Measurements from ENCODE around the gene SNRNP35. TPM values are rescaled to one million over a fixed set of nuclear protein-coding genes. Genes with fewer than 3 reads are reported as not detected.

SNRNP35 gene
- total RNA-seq, 1 donor from 2014 or later, result 22.1 TPM

DNA sequence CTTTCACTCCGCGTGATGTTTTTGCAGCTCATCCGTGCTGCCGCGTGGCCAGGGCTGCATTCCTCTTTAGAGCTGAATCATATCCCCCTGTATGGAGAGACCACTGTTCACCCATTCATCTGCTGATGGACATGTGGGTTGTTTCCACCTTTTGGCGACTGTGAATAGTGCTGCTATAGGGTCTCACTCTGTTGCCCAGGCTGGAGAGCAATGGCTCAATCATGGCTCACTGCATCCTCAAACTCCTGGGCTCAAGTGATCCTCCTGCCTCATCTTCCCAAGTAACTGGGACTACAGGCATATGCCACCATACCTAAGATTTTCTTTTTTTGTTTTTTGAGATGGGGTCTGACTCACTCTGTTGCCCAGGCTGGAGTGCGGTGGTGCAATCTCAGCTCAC lies 39.1 kb downstream of the SNRNP35 start:
- H3K9me3 Mint-ChIP-seq, result no peaks in the 10 kb centered on the region
- DNase-seq (ENCODE audit: extremely low spot score, unreplicated experiment), result no peak
- peaks cover 21% of the 10 kb centered on the region for H3K36me3 Mint-ChIP-seq
- no peaks in the 10 kb centered on the region for H3K27me3 Mint-ChIP-seq
- no peak overlapping the region for H3K27ac Mint-ChIP-seq
- TF ChIP-seq, protein P1, sequence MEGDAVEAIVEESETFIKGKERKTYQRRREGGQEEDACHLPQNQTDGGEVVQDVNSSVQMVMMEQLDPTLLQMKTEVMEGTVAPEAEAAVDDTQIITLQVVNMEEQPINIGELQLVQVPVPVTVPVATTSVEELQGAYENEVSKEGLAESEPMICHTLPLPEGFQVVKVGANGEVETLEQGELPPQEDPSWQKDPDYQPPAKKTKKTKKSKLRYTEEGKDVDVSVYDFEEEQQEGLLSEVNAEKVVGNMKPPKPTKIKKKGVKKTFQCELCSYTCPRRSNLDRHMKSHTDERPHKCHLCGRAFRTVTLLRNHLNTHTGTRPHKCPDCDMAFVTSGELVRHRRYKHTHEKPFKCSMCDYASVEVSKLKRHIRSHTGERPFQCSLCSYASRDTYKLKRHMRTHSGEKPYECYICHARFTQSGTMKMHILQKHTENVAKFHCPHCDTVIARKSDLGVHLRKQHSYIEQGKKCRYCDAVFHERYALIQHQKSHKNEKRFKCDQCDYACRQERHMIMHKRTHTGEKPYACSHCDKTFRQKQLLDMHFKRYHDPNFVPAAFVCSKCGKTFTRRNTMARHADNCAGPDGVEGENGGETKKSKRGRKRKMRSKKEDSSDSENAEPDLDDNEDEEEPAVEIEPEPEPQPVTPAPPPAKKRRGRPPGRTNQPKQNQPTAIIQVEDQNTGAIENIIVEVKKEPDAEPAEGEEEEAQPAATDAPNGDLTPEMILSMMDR (conservative IDR thresholded peaks at IDR 0.05), result no peak
- peaks cover 6% of the 10 kb centered on the region for H3K4me1 Mint-ChIP-seq (ENCODE audit: unreplicated experiment)
- no peak overlapping the region for H3K4me3 Mint-ChIP-seq

GRCh38 chr12:123498126-123498825 lies 40.3 kb downstream of the SNRNP35 start:
- TF ChIP-seq, protein P1 (conservative IDR thresholded peaks at IDR 0.05), result no peak
- Mint-ChIP-seq H3K9me3 (no peaks in the 10 kb centered on the region), H3K27me3 (no peaks in the 10 kb centered on the region), H3K36me3 (peaks cover 24% of the 10 kb centered on the region), H3K4me3 (no peak overlapping the region), H3K27ac (no peak overlapping the region), H3K4me1 (ENCODE audit: unreplicated experiment) (peaks cover 4% of the 10 kb centered on the region)
- no peak for DNase-seq (ENCODE audit: extremely low spot score, unreplicated experiment)

DNA sequence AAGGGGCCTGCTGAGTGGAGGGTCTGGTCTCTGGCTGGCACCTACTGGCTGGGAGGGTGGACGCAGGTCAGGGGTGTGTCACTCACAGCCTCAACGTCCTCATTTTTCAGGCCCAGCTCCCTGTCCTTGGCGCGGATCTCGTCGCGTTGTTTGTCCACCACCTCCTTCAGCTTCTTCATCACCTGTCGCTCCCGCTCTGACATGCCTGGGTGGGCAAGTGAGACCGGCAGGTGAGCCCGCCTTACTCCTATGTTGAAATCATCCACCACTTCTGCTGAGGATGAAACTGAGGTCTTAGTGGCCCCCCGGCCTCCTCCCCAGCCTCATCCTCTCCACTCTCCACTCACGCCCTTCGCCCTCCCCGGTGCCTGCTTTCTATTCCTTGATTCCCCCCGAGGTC lies 41.4 kb downstream of the SNRNP35 start:
- DNase-seq (ENCODE audit: extremely low spot score, unreplicated experiment), result no peak

DNA sequence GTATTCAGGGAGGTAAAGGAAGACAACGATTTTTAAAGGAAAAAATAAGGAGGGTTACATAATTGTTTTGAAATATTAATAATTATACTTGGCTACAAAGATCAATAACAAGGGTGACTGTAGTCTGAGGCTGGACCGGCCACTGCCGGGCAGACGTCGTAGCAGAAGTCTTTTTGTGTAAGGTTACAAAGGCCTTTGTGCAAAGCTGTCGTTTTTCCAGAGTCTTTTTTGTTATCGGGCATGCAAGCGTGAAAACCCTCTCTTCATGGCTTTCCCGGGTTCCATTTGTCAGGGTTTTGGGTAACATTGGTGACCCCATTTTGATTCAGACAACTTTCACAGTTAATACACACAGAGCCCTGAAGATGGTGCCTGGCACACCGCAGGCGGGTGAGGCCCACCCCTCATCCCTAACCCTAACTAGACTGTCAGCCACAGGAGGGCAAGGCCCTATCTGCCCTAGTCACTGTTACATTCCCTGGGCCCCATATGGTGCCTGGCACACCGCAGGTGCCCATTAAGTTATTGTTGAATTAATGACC lies 44.3 kb downstream of the SNRNP35 start:
- DNase-seq (ENCODE audit: extremely low spot score, unreplicated experiment), result no peak
- Mint-ChIP-seq H3K27ac (no peak overlapping the region), H3K4me1 (ENCODE audit: unreplicated experiment) (peaks cover 4% of the 10 kb centered on the region), H3K9me3 (no peaks in the 10 kb centered on the region), H3K27me3 (no peaks in the 10 kb centered on the region), H3K4me3 (no peak overlapping the region), H3K36me3 (peaks cover 21% of the 10 kb centered on the region)
- TF ChIP-seq, protein P1 (conservative IDR thresholded peaks at IDR 0.05), result no peak

More for the DNA sequence above, 41.4 kb downstream of the SNRNP35 start:
- H3K36me3 Mint-ChIP-seq, result peaks cover 24% of the 10 kb centered on the region
- H3K9me3 Mint-ChIP-seq, result no peaks in the 10 kb centered on the region
- no peak overlapping the region for H3K27ac Mint-ChIP-seq
- H3K27me3 Mint-ChIP-seq, result no peaks in the 10 kb centered on the region
- no peak overlapping the region for H3K4me3 Mint-ChIP-seq
- TF ChIP-seq, protein P1 (conservative IDR thresholded peaks at IDR 0.05), result no peak
- peaks cover 4% of the 10 kb centered on the region for H3K4me1 Mint-ChIP-seq (ENCODE audit: unreplicated experiment)

GRCh38 chr12:123506059-123506842 lies 48.3 kb downstream of the SNRNP35 start:
- no peak overlapping the region for H3K4me3 Mint-ChIP-seq
- no peaks in the 10 kb centered on the region for H3K9me3 Mint-ChIP-seq
- H3K27me3 Mint-ChIP-seq, result no peaks in the 10 kb centered on the region
- no peak for DNase-seq (ENCODE audit: extremely low spot score, unreplicated experiment)
- H3K27ac Mint-ChIP-seq, result peak overlapping the region; percentile 36
- TF ChIP-seq, protein P1 (conservative IDR thresholded peaks at IDR 0.05), result no peak
- peaks cover 4% of the 10 kb centered on the region for H3K4me1 Mint-ChIP-seq (ENCODE audit: unreplicated experiment)
- peaks cover 7% of the 10 kb centered on the region for H3K36me3 Mint-ChIP-seq
